ENCODE data around the gene BLOC1S1. TPM values are rescaled to one million over a fixed set of nuclear protein-coding genes. Genes with fewer than 3 reads are reported as not detected.

The BLOC1S1 gene
- polyA plus RNA-seq, 4 donors = 177 to 688 (median 434) TPM

GRCh38 chr12:55679691-55680090, 36.2 kb upstream of the BLOC1S1 start:
- Histone ChIP-seq H3K4me1 (ENCODE audit: control insufficient read depth in 3 of 3, insufficient read depth in 2 of 3, low read depth in 1 of 3, low read length in 2 of 3) (peaks cover 0 to 15% (median 0%) of the 10 kb centered on the region in 3 donors), H3K9me3 (ENCODE audit: control insufficient read depth in 2 of 2, insufficient read depth in 1 of 2, low read depth in 1 of 2, low read length in 1 of 2) (no peaks in the 10 kb centered on the region), H3K4me3 (ENCODE audit: low read depth in 1 of 3, low read length in 3 of 3) (no peak overlapping the region), H3K27me3 (ENCODE audit: control insufficient read depth in 3 of 3, insufficient read depth in 3 of 3, low read length in 3 of 3) (peaks cover 0 to 3% (median 0%) of the 10 kb centered on the region in 3 donors), H3K36me3 (ENCODE audit: control insufficient read depth in 3 of 3, insufficient read depth in 2 of 3, low read depth in 1 of 3, low read length in 3 of 3) (peaks cover 0 to 13% (median 0%) of the 10 kb centered on the region in 3 donors), H3K27ac (ENCODE audit: low read depth in 1 of 3, low read length in 2 of 3) (no peak overlapping the region)
- WGBS, 3 donors = 90 to 95% (median 91%) methylated on average over 5 of the region's 5 CpGs
- no peak for FAIRE-seq
- DNase-seq = no peak

GRCh38 chr12:55681142-55682077, 34.4 kb upstream of the BLOC1S1 start:
- H3K4me1 ChIP-seq (ENCODE audit: control insufficient read depth in 3 of 3, insufficient read depth in 2 of 3, low read depth in 1 of 3, low read length in 2 of 3) = peaks cover 0 to 15% (median 0%) of the 10 kb centered on the region in 3 donors
- H3K4me3 ChIP-seq (ENCODE audit: low read depth in 1 of 3, low read length in 3 of 3) = peak overlapping the region in 2 of 3 donors; percentile 50 to 57
- peak overlapping the region in 2 of 3 donors; percentile 73 to 77 for H3K27ac ChIP-seq (ENCODE audit: low read depth in 1 of 3, low read length in 2 of 3)
- DNase-seq (peak; percentile 95 to 96), FAIRE-seq (no peak)
- peaks cover 0 to 3% (median 0%) of the 10 kb centered on the region in 3 donors for H3K27me3 ChIP-seq (ENCODE audit: control insufficient read depth in 3 of 3, insufficient read depth in 3 of 3, low read length in 3 of 3)
- WGBS, 3 donors = 3 to 15% (median 4%) methylated on average over 17 of the region's 17 CpGs
- H3K36me3 ChIP-seq (ENCODE audit: control insufficient read depth in 3 of 3, insufficient read depth in 2 of 3, low read depth in 1 of 3, low read length in 3 of 3) = peaks cover 0 to 25% (median 0%) of the 10 kb centered on the region in 3 donors
- H3K9me3 ChIP-seq (ENCODE audit: control insufficient read depth in 2 of 2, insufficient read depth in 1 of 2, low read depth in 1 of 2, low read length in 1 of 2) = no peaks in the 10 kb centered on the region

GRCh38 chr12:55682087-55682796, 33.6 kb upstream of the BLOC1S1 start:
- peak overlapping the region in 2 of 3 donors; percentile 73 to 77 for H3K27ac ChIP-seq (ENCODE audit: low read depth in 1 of 3, low read length in 2 of 3)
- H3K4me3 ChIP-seq (ENCODE audit: low read depth in 1 of 3, low read length in 3 of 3) = peak overlapping the region in 2 of 3 donors; percentile 50 to 57
- DNase-seq (peak in 1 of 2 donors; percentile 65), FAIRE-seq (no peak)
- WGBS, 3 donors = 13 to 58% (median 23%) methylated on average over 10 to 13 of the region's 13 CpGs
- no peaks in the 10 kb centered on the region for H3K9me3 ChIP-seq (ENCODE audit: control insufficient read depth in 2 of 2, insufficient read depth in 1 of 2, low read depth in 1 of 2, low read length in 1 of 2)
- peaks cover 0 to 3% (median 0%) of the 10 kb centered on the region in 3 donors for H3K27me3 ChIP-seq (ENCODE audit: control insufficient read depth in 3 of 3, insufficient read depth in 3 of 3, low read length in 3 of 3)
- H3K36me3 ChIP-seq (ENCODE audit: control insufficient read depth in 3 of 3, insufficient read depth in 2 of 3, low read depth in 1 of 3, low read length in 3 of 3) = peaks cover 0 to 29% (median 0%) of the 10 kb centered on the region in 3 donors
- peaks cover 0 to 15% (median 0%) of the 10 kb centered on the region in 3 donors for H3K4me1 ChIP-seq (ENCODE audit: control insufficient read depth in 3 of 3, insufficient read depth in 2 of 3, low read depth in 1 of 3, low read length in 2 of 3)

- H3K9me3 ChIP-seq (ENCODE audit: control insufficient read depth in 2 of 2, insufficient read depth in 1 of 2, low read depth in 1 of 2, low read length in 1 of 2) = no peaks in the 10 kb centered on the region
- peaks cover 0 to 36% (median 0%) of the 10 kb centered on the region in 3 donors for H3K36me3 ChIP-seq (ENCODE audit: control insufficient read depth in 3 of 3, insufficient read depth in 2 of 3, low read depth in 1 of 3, low read length in 3 of 3)
- peaks cover 0 to 3% (median 0%) of the 10 kb centered on the region in 3 donors for H3K27me3 ChIP-seq (ENCODE audit: control insufficient read depth in 3 of 3, insufficient read depth in 3 of 3, low read length in 3 of 3)
- no peak overlapping the region for H3K27ac ChIP-seq (ENCODE audit: low read depth in 1 of 3, low read length in 2 of 3)
- peak overlapping the region in 2 of 3 donors; percentile 50 to 57 for H3K4me3 ChIP-seq (ENCODE audit: low read depth in 1 of 3, low read length in 3 of 3)
- WGBS, 3 donors = 88 to 93% (median 92%) methylated on average over 7 of the region's 7 CpGs
- no peak for DNase-seq
- peaks cover 0 to 15% (median 0%) of the 10 kb centered on the region in 3 donors for H3K4me1 ChIP-seq (ENCODE audit: control insufficient read depth in 3 of 3, insufficient read depth in 2 of 3, low read depth in 1 of 3, low read length in 2 of 3)
- no peak for FAIRE-seq
Observed at GRCh38 chr12:55683676-55684075, 32.2 kb upstream of the BLOC1S1 start.

- peaks cover 0 to 15% (median 0%) of the 10 kb centered on the region in 3 donors for H3K4me1 ChIP-seq (ENCODE audit: control insufficient read depth in 3 of 3, insufficient read depth in 2 of 3, low read depth in 1 of 3, low read length in 2 of 3)
- H3K36me3 ChIP-seq (ENCODE audit: control insufficient read depth in 3 of 3, insufficient read depth in 2 of 3, low read depth in 1 of 3, low read length in 3 of 3) = peaks cover 0 to 41% (median 0%) of the 10 kb centered on the region in 3 donors
- H3K27ac ChIP-seq (ENCODE audit: low read depth in 1 of 3, low read length in 2 of 3) = no peak overlapping the region
- 93 to 97% (median 94%) methylated on average over 11 to 20 of the region's 20 CpGs for WGBS, 3 donors
- H3K27me3 ChIP-seq (ENCODE audit: control insufficient read depth in 3 of 3, insufficient read depth in 3 of 3, low read length in 3 of 3) = peaks cover 0 to 3% (median 0%) of the 10 kb centered on the region in 3 donors
- FAIRE-seq (no peak), DNase-seq (no peak)
- no peaks in the 10 kb centered on the region for H3K9me3 ChIP-seq (ENCODE audit: control insufficient read depth in 2 of 2, insufficient read depth in 1 of 2, low read depth in 1 of 2, low read length in 1 of 2)
- H3K4me3 ChIP-seq (ENCODE audit: low read depth in 1 of 3, low read length in 3 of 3) = no peak overlapping the region
Observed at GRCh38 chr12:55684761-55685370, 31.0 kb upstream of the BLOC1S1 start.

GRCh38 chr12:55685671-55686070, 30.2 kb upstream of the BLOC1S1 start:
- H3K4me1 ChIP-seq (ENCODE audit: control insufficient read depth in 3 of 3, insufficient read depth in 2 of 3, low read depth in 1 of 3, low read length in 2 of 3) = peaks cover 0 to 14% (median 0%) of the 10 kb centered on the region in 3 donors
- H3K27ac ChIP-seq (ENCODE audit: low read depth in 1 of 3, low read length in 2 of 3) = no peak overlapping the region
- H3K4me3 ChIP-seq (ENCODE audit: low read depth in 1 of 3, low read length in 3 of 3) = no peak overlapping the region
- H3K9me3 ChIP-seq (ENCODE audit: control insufficient read depth in 2 of 2, insufficient read depth in 1 of 2, low read depth in 1 of 2, low read length in 1 of 2) = no peaks in the 10 kb centered on the region
- FAIRE-seq = no peak
- peaks cover 0 to 41% (median 0%) of the 10 kb centered on the region in 3 donors for H3K36me3 ChIP-seq (ENCODE audit: control insufficient read depth in 3 of 3, insufficient read depth in 2 of 3, low read depth in 1 of 3, low read length in 3 of 3)
- no peak for DNase-seq
- 80 to 86% (median 84%) methylated on average over 5 of the region's 5 CpGs for WGBS, 3 donors
- H3K27me3 ChIP-seq (ENCODE audit: control insufficient read depth in 3 of 3, insufficient read depth in 3 of 3, low read length in 3 of 3) = peaks cover 0 to 3% (median 0%) of the 10 kb centered on the region in 3 donors

GRCh38 chr12:55686366-55687010, 29.4 kb upstream of the BLOC1S1 start:
- Histone ChIP-seq H3K27ac (ENCODE audit: low read depth in 1 of 3, low read length in 2 of 3) (no peak overlapping the region), H3K27me3 (ENCODE audit: control insufficient read depth in 3 of 3, insufficient read depth in 3 of 3, low read length in 3 of 3) (peaks cover 0 to 3% (median 0%) of the 10 kb centered on the region in 3 donors), H3K36me3 (ENCODE audit: control insufficient read depth in 3 of 3, insufficient read depth in 2 of 3, low read depth in 1 of 3, low read length in 3 of 3) (peaks cover 0 to 41% (median 0%) of the 10 kb centered on the region in 3 donors), H3K9me3 (ENCODE audit: control insufficient read depth in 2 of 2, insufficient read depth in 1 of 2, low read depth in 1 of 2, low read length in 1 of 2) (no peaks in the 10 kb centered on the region), H3K4me1 (ENCODE audit: control insufficient read depth in 3 of 3, insufficient read depth in 2 of 3, low read depth in 1 of 3, low read length in 2 of 3) (peaks cover 0 to 9% (median 0%) of the 10 kb centered on the region in 3 donors), H3K4me3 (ENCODE audit: low read depth in 1 of 3, low read length in 3 of 3) (no peak overlapping the region)
- 89 to 93% (median 89%) methylated on average over 9 of the region's 9 CpGs for WGBS, 3 donors
- FAIRE-seq (no peak), DNase-seq (no peak)
